CD4-positive, alpha-beta T cell (primary cell): ENCODE data around the gene KCNH1. TPM values are rescaled to one million over a fixed set of nuclear protein-coding genes. Genes with fewer than 3 reads are reported as not detected.

Experiments used
- ATAC-seq: fragments of 200-7000 bp; cut with Tn5 transposase; one replicate; pipeline ENCODE4 v1.10.0; 2022; ENCODE audit warnings: mild to moderate bottlenecking; ENCODE audit not compliant: poor library complexity
- CTCF ChIA-PET: fragments of 350-600 bp; sonication (Branson Sonifier 250); formaldehyde crosslinking; loops from one replicate; lab custom pipeline; 2021; ENCODE audit warnings: antibody characterized with exemption, inconsistent platforms; lab: Charles Lee
- POLR2A ChIA-PET: fragments of 350-600 bp; sonication (Branson Sonifier 250); formaldehyde crosslinking; loops from one replicate; lab custom pipeline; 2021; ENCODE audit warnings: antibody characterized with exemption, inconsistent platforms; lab: Charles Lee
- DNase-seq, 14 experiments: peaks; one replicate each; pipeline ENCODE4 v3.0.0-alpha.2; 2013 to 2020; ENCODE audit warnings: mixed read lengths in 2 of 14
- H3K27ac ChIP-seq, 2 donors: one replicate each; pipeline versions ENCODE4 v1.5.1 to v1.7.0; 2013; ENCODE audit warnings: low read length in 2 of 2, low read depth in 1 of 2, mild to moderate bottlenecking in 1 of 2
- H3K27me3 ChIP-seq, 2 experiments: 1 replicate in 1 of 2; 2 replicates in 1 of 2; pipeline versions ENCODE4 v1.6.1 to v1.7.0; 2013; ENCODE audit warnings: low read length in 2 of 2, control low read depth in 1 of 2, mild to moderate bottlenecking in 1 of 2, moderate library complexity in 1 of 2; ENCODE audit not compliant: insufficient read depth in 2 of 2, control insufficient read depth in 1 of 2
- H3K36me3 ChIP-seq: one replicate; pipeline ENCODE4 v1.6.1; 2013; ENCODE audit warnings: low read length, control low read depth; ENCODE audit not compliant: insufficient read depth
- H3K4me1 ChIP-seq: one replicate; pipeline ENCODE4 v1.6.1; 2013; ENCODE audit warnings: low read length, control low read depth; ENCODE audit not compliant: insufficient read depth
- H3K4me3 ChIP-seq: one replicate; pipeline ENCODE4 v1.5.1; 2013; ENCODE audit warnings: mild to moderate bottlenecking, low read length, moderate library complexity
- H3K9me3 ChIP-seq, 2 experiments: 1 replicate in 1 of 2; 2 replicates in 1 of 2; pipeline versions ENCODE4 v1.6.1 to v1.7.0; 2013; ENCODE audit warnings: low read length in 2 of 2, mild to moderate bottlenecking in 2 of 2, control low read depth in 1 of 2, moderate library complexity in 1 of 2; ENCODE audit not compliant: control insufficient read depth in 1 of 2, insufficient read depth in 1 of 2
- H3K27ac Mint-ChIP-seq: one replicate; pipeline ENCODE4 v1.8.0; 2020; ENCODE audit warnings: mixed read lengths
- H3K27me3 Mint-ChIP-seq: one replicate; pipeline ENCODE4 v1.8.0; 2021; ENCODE audit warnings: mixed read lengths
- H3K36me3 Mint-ChIP-seq: one replicate; pipeline ENCODE4 v1.8.0; 2021; ENCODE audit warnings: low read depth, mixed read lengths
- H3K4me1 Mint-ChIP-seq: one replicate; pipeline ENCODE4 v1.8.0; 2021; ENCODE audit warnings: low read depth, mixed read lengths
- H3K4me3 Mint-ChIP-seq: one replicate; pipeline ENCODE4 v1.8.0; 2020; ENCODE audit warnings: mild to moderate bottlenecking, mixed read lengths
- H3K9me3 Mint-ChIP-seq: one replicate; pipeline ENCODE4 v1.8.0; 2020; ENCODE audit warnings: mixed read lengths
- intact Hi-C, 2 experiments: fragments of 100-400 bp; cut with DNase I in 1 of 2; cut with micrococcal nuclease in 1 of 2; formaldehyde crosslinking; loops; one replicate each; pipeline versions ENCODE4 v1.15.1 to v1.9.0; 2023 to 2025; cut with DNase I, micrococcal nuclease
- total RNA-seq, 174 experiments: library from RNA in 2 of 174; stranded (reverse) in 2 of 174; gene quantifications; one replicate each; pipeline ENCODE4 v1.2.3 and lab custom pipeline; 2021 to 2026
- TF ChIP-seq, protein P1 (sequence below): fragments of 200-600 bp; IDR thresholded peaks from one replicate; pipeline ENCODE4 v1.8.0; 2022; ENCODE audit warnings: antibody characterized with exemption, mild to moderate bottlenecking

Gene KCNH1
- total RNA-seq, 2 experiments from 2014 or later, result not detected

DNA sequence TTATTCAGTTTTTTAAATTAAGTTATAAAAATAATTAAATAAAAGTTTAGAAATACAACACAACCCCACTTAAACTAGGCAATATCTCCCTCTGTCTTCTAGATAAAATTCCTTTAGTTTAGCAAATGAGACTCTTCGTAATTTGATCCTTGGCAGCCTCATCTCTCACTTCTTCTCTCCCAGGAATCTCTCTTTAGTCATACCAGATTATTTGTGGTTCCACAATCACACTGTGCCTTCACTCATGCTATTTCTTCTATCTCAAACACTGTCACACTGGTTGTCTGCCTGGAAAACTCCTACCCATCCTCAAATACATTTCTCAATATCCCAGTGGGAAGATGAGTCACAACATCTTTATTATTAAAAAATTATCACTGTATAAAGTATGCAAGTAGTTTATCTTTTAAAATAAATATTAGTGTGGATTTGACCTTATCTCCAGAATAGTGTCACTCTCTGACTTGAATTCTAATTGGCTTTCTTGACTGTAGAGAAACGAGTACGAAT, 195.5 kb downstream of the KCNH1 start:
- TF ChIP-seq, protein P1, sequence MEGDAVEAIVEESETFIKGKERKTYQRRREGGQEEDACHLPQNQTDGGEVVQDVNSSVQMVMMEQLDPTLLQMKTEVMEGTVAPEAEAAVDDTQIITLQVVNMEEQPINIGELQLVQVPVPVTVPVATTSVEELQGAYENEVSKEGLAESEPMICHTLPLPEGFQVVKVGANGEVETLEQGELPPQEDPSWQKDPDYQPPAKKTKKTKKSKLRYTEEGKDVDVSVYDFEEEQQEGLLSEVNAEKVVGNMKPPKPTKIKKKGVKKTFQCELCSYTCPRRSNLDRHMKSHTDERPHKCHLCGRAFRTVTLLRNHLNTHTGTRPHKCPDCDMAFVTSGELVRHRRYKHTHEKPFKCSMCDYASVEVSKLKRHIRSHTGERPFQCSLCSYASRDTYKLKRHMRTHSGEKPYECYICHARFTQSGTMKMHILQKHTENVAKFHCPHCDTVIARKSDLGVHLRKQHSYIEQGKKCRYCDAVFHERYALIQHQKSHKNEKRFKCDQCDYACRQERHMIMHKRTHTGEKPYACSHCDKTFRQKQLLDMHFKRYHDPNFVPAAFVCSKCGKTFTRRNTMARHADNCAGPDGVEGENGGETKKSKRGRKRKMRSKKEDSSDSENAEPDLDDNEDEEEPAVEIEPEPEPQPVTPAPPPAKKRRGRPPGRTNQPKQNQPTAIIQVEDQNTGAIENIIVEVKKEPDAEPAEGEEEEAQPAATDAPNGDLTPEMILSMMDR, result no peak
- DNase-seq (no peak), ATAC-seq (no peak)
- intact Hi-C loops, result no loop called here
- no peak overlapping the region for H3K4me3 Mint-ChIP-seq
- H3K4me1 Mint-ChIP-seq, result peaks cover 6% of the 10 kb centered on the region
- no peaks in the 10 kb centered on the region for H3K9me3 ChIP-seq
- POLR2A ChIA-PET, result no interaction called here
- H3K27me3 ChIP-seq, result no peaks in the 10 kb centered on the region
- no peaks in the 10 kb centered on the region for H3K9me3 Mint-ChIP-seq
- H3K27me3 Mint-ChIP-seq, result no peaks in the 10 kb centered on the region
- H3K36me3 Mint-ChIP-seq, result no peaks in the 10 kb centered on the region
- CTCF ChIA-PET, result no interaction called here
- H3K27ac Mint-ChIP-seq, result no peak overlapping the region
- H3K4me3 ChIP-seq, result no peak overlapping the region
- H3K36me3 ChIP-seq, result no peaks in the 10 kb centered on the region
- no peak overlapping the region for H3K27ac ChIP-seq
- no peaks in the 10 kb centered on the region for H3K4me1 ChIP-seq

GRCh38 chr1:210937846-210938245, 196.1 kb downstream of the KCNH1 start:
- Histone ChIP-seq H3K36me3 (no peaks in the 10 kb centered on the region), H3K27me3 (no peaks in the 10 kb centered on the region), H3K27ac (no peak overlapping the region), H3K4me3 (no peak overlapping the region), H3K9me3 (no peaks in the 10 kb centered on the region), H3K4me1 (no peaks in the 10 kb centered on the region)
- no peak for DNase-seq
- CTCF ChIA-PET, result no interaction called here
- intact Hi-C loops, result no loop called here
- Mint-ChIP-seq H3K4me3 (no peak overlapping the region), H3K4me1 (peaks cover 6% of the 10 kb centered on the region), H3K27ac (no peak overlapping the region), H3K27me3 (no peaks in the 10 kb centered on the region), H3K36me3 (no peaks in the 10 kb centered on the region), H3K9me3 (peaks cover under 1% of the 10 kb centered on the region)
- ATAC-seq, result no peak
- TF ChIP-seq, protein P1, result no peak
- POLR2A ChIA-PET, result no interaction called here

DNA sequence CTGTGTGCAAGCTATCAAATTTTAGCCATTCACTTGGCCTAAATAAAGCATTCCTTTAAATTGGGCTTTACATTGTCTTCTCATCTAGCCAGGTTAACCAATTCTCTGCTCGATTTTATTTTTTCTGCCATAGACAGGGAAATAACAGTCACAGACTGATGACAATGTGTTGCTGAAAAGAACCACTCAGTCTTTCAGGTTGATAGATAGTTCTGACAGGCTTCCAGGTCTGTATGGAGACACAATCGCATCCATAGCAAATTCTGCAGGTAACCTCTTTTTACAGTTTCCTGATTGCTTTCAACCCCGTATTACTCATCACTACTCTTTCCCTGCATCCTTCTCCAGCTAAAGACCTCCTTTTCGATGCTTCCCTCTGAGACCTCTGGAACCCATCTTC, 198.0 kb downstream of the KCNH1 start:
- no peak overlapping the region for H3K4me3 Mint-ChIP-seq
- H3K9me3 Mint-ChIP-seq, result peaks cover 2% of the 10 kb centered on the region
- no peak for DNase-seq
- no peaks in the 10 kb centered on the region for H3K36me3 Mint-ChIP-seq
- H3K27ac ChIP-seq, result no peak overlapping the region
- no peak for ATAC-seq
- no peaks in the 10 kb centered on the region for H3K9me3 ChIP-seq
- H3K27me3 ChIP-seq, result no peaks in the 10 kb centered on the region
- ChIA-PET POLR2A (no interaction called here), CTCF (no interaction called here)
- H3K4me1 ChIP-seq, result no peaks in the 10 kb centered on the region
- H3K27ac Mint-ChIP-seq, result no peak overlapping the region
- intact Hi-C loops, result no loop called here
- no peak overlapping the region for H3K4me3 ChIP-seq
- peaks cover 6% of the 10 kb centered on the region for H3K4me1 Mint-ChIP-seq
- TF ChIP-seq, protein P1, result no peak
- H3K27me3 Mint-ChIP-seq, result no peaks in the 10 kb centered on the region
- H3K36me3 ChIP-seq, result no peaks in the 10 kb centered on the region
